ENCODE measurements around the gene PDS5A.

DNA sequence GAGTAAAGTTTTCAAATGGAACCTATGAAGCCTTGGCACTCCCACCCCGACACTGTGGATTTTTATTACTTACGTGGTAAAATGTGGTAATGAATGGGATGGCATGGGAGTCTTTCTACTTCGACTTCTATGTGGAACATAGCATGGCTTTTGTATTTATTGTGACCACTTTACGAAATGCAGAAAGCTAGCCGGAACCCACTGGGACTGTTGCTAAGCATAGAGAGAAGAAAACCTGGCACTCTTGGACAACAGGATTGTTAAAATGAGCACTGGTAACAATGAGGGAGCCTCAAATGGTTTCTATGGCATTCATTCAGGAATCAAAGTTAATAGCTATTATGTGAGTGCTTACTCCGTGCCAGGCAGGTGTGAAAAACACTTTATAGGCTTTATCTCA lies 113.3 kb downstream of the PDS5A start:
- TF ChIP-seq POLR2A (IDR thresholded peaks at IDR 0.05; ENCODE audit: insufficient read depth in 1 of 2, low read depth in 2 of 2, low read length in 2 of 2) (no peak), CBFB (CRISPR knock-in tag; IDR thresholded peaks at IDR 0.05) (no peak)

Data from HepG2 (cell line).